HEK293T (cell line): Measurements from ENCODE around the gene DLL1.

Experiments
- ARNT ChIP-seq: fragments of 450-650 bp; IDR thresholded peaks from 2 replicates; pipeline ENCODE4 v1.6.1; 2017; ENCODE audit warnings: mild to moderate bottlenecking
- BHLHE40 ChIP-seq: fragments of 450-650 bp; IDR thresholded peaks from 2 replicates; pipeline ENCODE4 v1.6.1; 2016; ENCODE audit warnings: mild to moderate bottlenecking, moderate library complexity, borderline replicate concordance
- ELF4 ChIP-seq: fragments of 450-650 bp; IDR thresholded peaks from 2 replicates; pipeline ENCODE4 v1.6.1; 2017; ENCODE audit warnings: antibody characterized with exemption
- FOXA1 ChIP-seq: fragments of 450-650 bp; IDR thresholded peaks from 2 replicates; pipeline ENCODE4 v1.6.1; 2016; ENCODE audit warnings: mild to moderate bottlenecking
- FOXK2 ChIP-seq: fragments of 450-650 bp; IDR thresholded peaks from 2 replicates; pipeline ENCODE4 v1.6.1; 2016; ENCODE audit warnings: mild to moderate bottlenecking
- FOXM1 ChIP-seq: fragments of 450-650 bp; IDR thresholded peaks from 2 replicates; pipeline ENCODE4 v1.6.1; 2017; ENCODE audit warnings: mild to moderate bottlenecking, borderline replicate concordance
- HDGF ChIP-seq: fragments of 450-650 bp; IDR thresholded peaks from 2 replicates; pipeline ENCODE4 v1.6.1; 2017; ENCODE audit warnings: antibody characterized with exemption, borderline replicate concordance
- PKNOX1 ChIP-seq: fragments of 450-650 bp; IDR thresholded peaks from 2 replicates; pipeline ENCODE4 v1.6.1; 2016
- SP1 ChIP-seq: fragments of 450-650 bp; IDR thresholded peaks from 2 replicates; pipeline ENCODE4 v1.6.1; 2017
- SUZ12 ChIP-seq: fragments of 450-650 bp; IDR thresholded peaks from 2 replicates; pipeline ENCODE4 v1.6.1; 2016; ENCODE audit warnings: mild to moderate bottlenecking
- TARDBP ChIP-seq: fragments of 450-650 bp; IDR thresholded peaks from 2 replicates; pipeline ENCODE4 v1.6.1; 2016
- ZNF384 ChIP-seq: fragments of 450-650 bp; IDR thresholded peaks from 2 replicates; pipeline ENCODE4 v1.6.1; 2016

- no peak for TF ChIP-seq PKNOX1
- TF ChIP-seq SUZ12, result no peak
- no peak for TF ChIP-seq FOXM1
- TF ChIP-seq FOXK2, result no peak
- TF ChIP-seq SP1, result no peak
- no peak for TF ChIP-seq ZNF384
- no peak for TF ChIP-seq HDGF
- no peak for TF ChIP-seq FOXA1
- TF ChIP-seq ELF4, result no peak
- TF ChIP-seq TARDBP, result no peak
- no peak for TF ChIP-seq BHLHE40
- no peak for TF ChIP-seq ARNT
Observed at GRCh38 chr6:170277893-170278742, 12.8 kb downstream of the DLL1 start.
